ENCODE data around the gene RNPEPL1.

- TF ChIP-seq CTCF (IDR thresholded peaks at IDR 0.05) (no peak), POLR2AphosphoS5 (IDR thresholded peaks at IDR 0.05; ENCODE audit: low read depth, low read length) (no peak), SIN3A (IDR thresholded peaks at IDR 0.05; ENCODE audit: borderline replicate concordance, insufficient read depth, low read depth, low read length) (no peak), REST (IDR thresholded peaks at IDR 0.05; ENCODE audit: insufficient read depth in 1 of 2, low read depth in 2 of 2, low read length in 1 of 2) (no peak)
Measured at GRCh38 chr2:240574386-240575100, 6.3 kb downstream of the RNPEPL1 start.
